Testis (tissue), 2 donors: Measurements from ENCODE around the gene EGFL8.

Source experiments
- CTCF ChIP-seq, 3 experiments: fragments of 450-650 bp in 2 of 3; fragments of 200-600 bp in 1 of 3; sonication (generic) in 1 of 3; IDR thresholded peaks; one replicate each; pipeline ENCODE4 v1.5.1; 2016 to 2019; ENCODE audit warnings: antibody characterized with exemption in 3 of 3, mild to moderate bottlenecking in 2 of 3, moderate library complexity in 1 of 3
- POLR2A ChIP-seq: fragments of 450-650 bp; IDR thresholded peaks from one replicate; pipeline ENCODE4 v1.6.1; 2017; ENCODE audit warnings: antibody characterized with exemption, mild to moderate bottlenecking, moderate library complexity

- no peak for TF ChIP-seq CTCF (IDR thresholded peaks at IDR 0.05)
- no peak for TF ChIP-seq POLR2A
These were observed 26.9 kb upstream of the EGFL8 start for GRCh38 chr6:32137454-32137853.
